ENCODE measurements around the gene MEIKIN. TPM values are rescaled to one million over a fixed set of nuclear protein-coding genes. Genes with fewer than 3 reads are reported as not detected.

The MEIKIN gene
- total and polyA plus RNA-seq, 2 of the 8 experiments (the other 6 are each of a cell fraction or from before 2014, with no cell fraction given) = not detected

GRCh38 chr5:131957721-131958441 lies 12.4 kb upstream of the MEIKIN start:
- no peaks in the 10 kb centered on the region for H3K23me2 ChIP-seq (ENCODE audit: low read depth, low read length)
- no peak overlapping the region for H4K91ac ChIP-seq (replicated peaks; ENCODE audit: insufficient read length, low read length)
- no peaks in the 10 kb centered on the region for H3K79me2 ChIP-seq (ENCODE audit: control insufficient read depth in 1 of 2, insufficient read depth in 2 of 2, low read length in 2 of 2)
- no peaks in the 10 kb centered on the region for H3K9me3 ChIP-seq (ENCODE audit: insufficient read depth in 2 of 2, low read depth in 1 of 2, low read length in 1 of 2)
- no peak overlapping the region for H3K23ac ChIP-seq (ENCODE audit: insufficient read length)
- no peak overlapping the region for H3K14ac ChIP-seq (ENCODE audit: insufficient read length)
- no peak overlapping the region for H3K56ac ChIP-seq (replicated peaks; ENCODE audit: insufficient read length, low read depth, low read length)
- CTCF ChIA-PET (ENCODE audit: partially characterized antibody) = interaction anchor here (1.5 kb wide), 1 partner anchor 50 kb away, joined by 6 read pairs; no protein-coding TSS in a partner anchor
- H3K27ac ChIP-seq (ENCODE audit: low read depth, low read length) = no peak overlapping the region
- H2AK5ac ChIP-seq (ENCODE audit: low read depth, low read length) = no peak overlapping the region
- no peak for TF ChIP-seq GTF2F1 (IDR thresholded peaks at IDR 0.05; ENCODE audit: borderline replicate concordance, low read depth, low read length)
- no peak for TF ChIP-seq CTBP2 (IDR thresholded peaks at IDR 0.05; ENCODE audit: borderline replicate concordance, insufficient read depth, insufficient read length, low read length)
- H3K27me3 ChIP-seq (replicated peaks in 1 of 4; ENCODE audit: control insufficient read depth in 3 of 4, extremely low read depth in 1 of 4, insufficient read depth in 3 of 4, low read length in 3 of 4) = no peaks in the 10 kb centered on the region
- no peak overlapping the region for H2BK12ac ChIP-seq (ENCODE audit: low read depth, low read length)
- no peak overlapping the region for H3K4me3 ChIP-seq (ENCODE audit: extremely low read depth in 1 of 4, insufficient read depth in 2 of 4, low read depth in 3 of 4, low read length in 4 of 4)
- 86% methylated on average over 8 of the region's 8 CpGs; no CpG with 5 or more reads in 1 of the 2 experiments for WGBS, 2 experiments (ENCODE audit: extremely low coverage in 1 of 2, insufficient coverage in 1 of 2, insufficient read length in 1 of 2, insufficient replicate concordance in 2 of 2, low coverage in 1 of 2, low lambda C conversion rate in 2 of 2, missing lambda C conversion rate in 1 of 2)
- H4K5ac ChIP-seq (ENCODE audit: insufficient read length, low read depth, low read length) = no peak overlapping the region
- H4K20me1 ChIP-seq (replicated peaks in 1 of 2; ENCODE audit: control insufficient read depth in 1 of 2, insufficient read depth in 2 of 2, low read length in 2 of 2) = no peaks in the 10 kb centered on the region
- no peaks in the 10 kb centered on the region for H3K79me1 ChIP-seq (ENCODE audit: low read depth, low read length)
- H2AFZ ChIP-seq (ENCODE audit: low read length) = no peak overlapping the region
- DNase-seq (ENCODE audit: low read depth in 1 of 2, low spot score in 2 of 2) (no peak), FAIRE-seq (no peak)
- H2BK20ac ChIP-seq (ENCODE audit: low read length) = no peak overlapping the region
- no peak overlapping the region for H3K9ac ChIP-seq (replicated peaks in 1 of 4; ENCODE audit: extremely low read depth in 1 of 4, low read depth in 3 of 4, low read length in 3 of 4)
- H2BK15ac ChIP-seq (ENCODE audit: low read length) = no peak overlapping the region
- no peak overlapping the region for H2BK5ac ChIP-seq (ENCODE audit: low read depth, low read length)
- no peak overlapping the region for H4K8ac ChIP-seq (ENCODE audit: extremely low read depth, insufficient read depth, low read length)
- no peaks in the 10 kb centered on the region for H3K36me3 ChIP-seq (ENCODE audit: control insufficient read depth in 2 of 4, insufficient read depth in 4 of 4, low read length in 3 of 4)
- POLR2A ChIA-PET (ENCODE audit: partially characterized antibody) = no interaction called here
- no peak overlapping the region for H2BK120ac ChIP-seq (replicated peaks; ENCODE audit: low read depth, low read length)
- H3K4me2 ChIP-seq (ENCODE audit: insufficient read depth in 1 of 2, low read depth in 2 of 2, low read length in 2 of 2) = no peak overlapping the region
- H3K4me1 ChIP-seq (replicated peaks in 1 of 4; ENCODE audit: control insufficient read depth in 3 of 4, insufficient read depth in 4 of 4, low read length in 3 of 4) = no peaks in the 10 kb centered on the region
- no peak overlapping the region for H3K4ac ChIP-seq (replicated peaks; ENCODE audit: insufficient read length, low read depth, low read length)
- H3K18ac ChIP-seq (ENCODE audit: extremely low read depth, low read length) = no peak overlapping the region
